ENCODE measurements around the gene DNAJC27.

The DNAJC27 gene

DNA sequence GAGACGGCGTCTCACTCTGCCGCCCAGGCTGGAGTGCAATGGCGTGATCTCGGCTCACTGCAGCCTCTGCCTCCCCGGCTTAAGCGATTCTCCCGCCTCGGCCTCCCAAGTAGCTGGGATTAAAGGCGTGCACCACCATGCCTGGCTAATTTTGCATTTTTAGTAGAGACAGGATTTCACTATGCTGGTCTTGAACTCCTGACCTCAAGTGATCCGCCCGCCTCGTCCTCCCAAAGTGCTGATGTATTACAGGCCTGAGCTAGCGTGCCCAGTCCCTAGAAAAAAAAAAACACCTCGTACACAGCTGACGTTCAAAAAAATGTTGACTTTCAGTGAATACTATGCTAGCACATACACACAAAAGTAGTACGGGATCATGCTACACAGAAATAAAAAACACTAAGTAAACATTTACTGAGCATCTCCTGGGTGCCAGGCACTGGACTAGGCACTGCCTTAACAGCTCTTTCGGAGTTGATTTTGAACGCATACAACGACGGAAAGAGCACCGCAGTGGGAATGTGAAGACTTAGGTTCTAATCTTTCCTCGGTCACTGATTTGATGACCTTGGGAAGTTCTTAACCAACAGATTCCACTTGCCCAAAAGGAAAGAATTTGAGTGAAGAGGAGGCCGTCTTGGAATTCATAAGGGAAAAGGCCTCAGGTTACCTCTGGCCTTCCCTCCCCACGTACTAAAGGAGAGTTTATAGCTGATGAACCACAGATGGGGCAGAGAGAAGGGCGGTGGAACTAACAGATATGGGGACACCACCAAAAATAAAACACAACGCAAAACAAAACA lies 1.1 kb downstream of the DNAJC27 start:
- DNase-seq: peak; percentile 37

DNA sequence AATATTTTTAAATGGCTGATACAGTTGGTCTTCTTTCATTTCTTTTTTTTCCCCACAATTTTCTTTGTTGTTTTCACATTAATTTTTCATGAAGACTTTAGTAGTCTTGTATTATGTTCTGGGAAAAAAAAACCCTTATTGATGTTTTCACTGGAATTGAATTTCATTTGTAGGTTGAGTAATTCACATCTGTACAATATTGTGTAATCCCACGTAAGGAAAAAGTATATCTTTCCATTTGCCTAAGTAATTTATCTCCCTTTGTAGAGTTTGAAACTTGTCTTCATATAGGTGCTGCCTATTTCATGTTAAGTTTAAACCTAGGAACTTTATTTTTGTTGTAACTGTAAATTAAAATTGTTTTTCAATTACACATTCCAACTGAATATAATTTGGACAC lies 2.0 kb downstream of the DNAJC27 start:
- DNase-seq: no peak

DNA sequence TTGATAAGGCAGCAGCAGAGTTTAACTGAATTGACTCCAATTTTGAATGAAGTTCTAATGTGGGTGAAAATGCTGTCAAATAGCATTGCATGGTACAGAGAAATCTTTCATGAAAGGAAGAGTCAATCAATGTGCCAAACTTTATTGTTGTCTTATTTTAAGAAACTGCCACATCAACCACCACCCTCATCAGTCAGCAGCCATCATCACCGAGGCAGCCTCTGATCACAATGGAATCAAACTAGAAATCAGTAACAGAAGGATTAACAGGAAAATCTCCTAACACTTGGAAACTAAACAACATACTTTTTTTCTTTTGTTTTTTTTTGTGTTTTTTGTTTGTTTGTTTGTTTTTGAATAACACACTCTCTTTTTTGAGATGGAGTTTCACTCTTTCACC lies 9.9 kb downstream of the DNAJC27 start:
- no peak for DNase-seq

DNA sequence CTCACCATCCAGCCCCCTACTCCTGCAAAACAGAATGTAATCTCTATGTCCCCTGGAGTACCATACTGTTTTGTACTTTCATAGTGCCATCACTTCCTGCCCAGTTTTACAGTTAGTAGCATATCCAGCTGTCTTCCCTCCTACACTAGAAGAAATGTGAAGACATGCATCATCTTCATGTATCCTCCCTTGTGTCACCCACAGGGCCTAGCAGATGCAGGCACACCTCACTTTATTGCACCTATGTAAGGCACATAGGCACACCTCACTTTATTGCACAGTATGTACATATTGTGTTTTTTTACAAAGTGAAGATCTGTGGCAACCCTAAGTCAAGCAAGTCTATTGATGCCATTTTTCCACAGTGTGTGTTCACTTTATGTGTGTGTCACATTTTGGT lies 12.0 kb downstream of the DNAJC27 start:
- no peak for DNase-seq

DNA sequence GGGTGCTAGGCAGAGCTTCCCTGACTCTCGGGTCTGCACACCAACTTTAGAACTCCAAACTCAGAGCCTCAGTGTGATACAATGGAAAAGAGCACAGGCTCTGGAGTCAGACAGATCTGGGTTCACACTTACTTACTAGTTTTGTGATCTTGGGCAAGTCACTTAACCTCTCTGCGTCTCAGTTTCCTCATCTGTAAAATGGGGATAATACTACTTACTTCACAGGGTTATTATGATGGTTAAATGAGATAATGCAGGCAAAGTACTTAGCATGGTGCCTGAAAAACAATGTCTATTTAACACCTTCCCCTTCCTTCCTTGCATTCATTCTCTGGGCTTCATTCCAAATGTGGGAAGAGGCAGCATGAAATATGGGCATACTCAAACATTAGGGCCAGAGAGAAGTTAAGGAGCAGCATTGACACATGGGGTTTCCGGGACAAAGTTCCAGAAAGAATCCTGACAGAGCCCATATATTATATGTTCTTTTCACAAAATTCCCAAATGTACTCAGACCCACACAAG lies 13.3 kb downstream of the DNAJC27 start:
- DNase-seq: no peak

DNA sequence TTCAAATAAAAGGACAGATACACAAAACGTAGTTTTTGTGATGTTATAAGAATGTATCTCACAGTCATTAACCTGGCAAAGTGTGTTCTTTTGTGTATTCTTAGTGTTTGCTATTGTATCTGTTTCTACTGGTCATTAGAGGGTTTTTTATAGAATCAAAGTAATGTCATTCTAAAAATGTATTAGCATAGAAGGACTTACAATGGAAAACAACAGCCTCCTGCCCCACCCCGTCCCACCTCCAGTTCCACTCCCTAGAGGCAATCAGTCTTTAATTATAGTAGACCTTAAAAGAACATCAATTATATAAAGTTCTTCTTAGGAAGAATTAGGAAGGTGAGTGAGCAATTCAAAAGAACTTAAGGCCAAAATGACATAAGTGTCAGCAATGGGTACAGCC lies 13.8 kb downstream of the DNAJC27 start:
- DNase-seq: no peak

DNA sequence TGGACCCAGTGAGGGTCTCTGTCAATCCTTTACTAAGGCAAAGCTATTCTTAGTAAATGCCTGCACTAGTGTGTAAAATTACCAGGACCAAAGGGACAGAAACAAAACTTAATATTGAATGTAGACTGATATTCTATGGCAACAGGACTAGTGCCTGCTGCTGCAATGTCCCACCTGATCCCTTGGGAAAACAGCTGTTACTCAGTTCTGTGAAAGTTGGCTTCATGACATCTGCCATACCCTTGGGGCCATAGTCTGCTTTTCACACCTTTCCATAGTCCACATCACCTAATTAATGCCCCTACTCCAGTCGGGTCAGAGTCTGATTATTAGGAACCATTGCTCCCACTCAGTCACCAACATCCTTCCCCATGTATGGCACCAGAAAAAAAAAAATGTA lies 14.5 kb downstream of the DNAJC27 start:
- DNase-seq: no peak

DNA sequence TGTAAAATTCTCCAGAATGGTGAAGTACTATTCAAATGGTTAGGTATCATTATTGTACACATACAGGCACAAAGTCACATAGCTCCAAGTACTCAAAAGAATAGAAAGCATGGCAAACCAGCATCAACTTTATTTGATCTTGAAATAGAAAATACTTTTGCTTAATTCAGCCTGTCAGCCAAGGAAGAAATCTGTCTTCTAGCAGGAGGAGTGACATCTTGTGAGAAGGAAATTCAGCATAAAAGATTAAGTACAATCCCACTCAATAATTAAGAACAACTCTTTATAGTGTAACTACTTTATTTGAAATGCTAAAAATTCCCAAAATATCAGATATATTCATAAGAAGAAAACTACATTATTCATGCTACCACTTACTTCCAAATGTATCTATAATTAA lies 15.8 kb downstream of the DNAJC27 start:
- DNase-seq: no peak

DNA sequence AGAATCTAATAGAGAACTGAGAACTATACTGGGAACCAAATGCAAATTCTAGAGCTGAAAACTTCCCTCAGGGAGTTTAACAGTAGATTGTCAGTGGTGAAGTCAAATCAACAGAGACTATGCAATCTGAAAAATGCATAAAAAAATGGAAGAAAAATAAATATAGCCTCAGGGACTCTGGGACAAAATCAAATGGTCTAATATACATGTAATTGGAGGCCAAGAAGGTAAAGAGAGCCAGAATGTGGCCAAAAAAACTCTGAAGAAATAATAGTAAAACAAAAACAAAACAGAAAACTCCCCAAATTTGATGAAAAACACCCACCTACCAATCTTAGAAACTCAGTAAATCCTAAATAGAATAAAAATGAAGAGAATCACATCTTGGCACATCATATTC lies 16.5 kb downstream of the DNAJC27 start:
- no peak for DNase-seq

DNA sequence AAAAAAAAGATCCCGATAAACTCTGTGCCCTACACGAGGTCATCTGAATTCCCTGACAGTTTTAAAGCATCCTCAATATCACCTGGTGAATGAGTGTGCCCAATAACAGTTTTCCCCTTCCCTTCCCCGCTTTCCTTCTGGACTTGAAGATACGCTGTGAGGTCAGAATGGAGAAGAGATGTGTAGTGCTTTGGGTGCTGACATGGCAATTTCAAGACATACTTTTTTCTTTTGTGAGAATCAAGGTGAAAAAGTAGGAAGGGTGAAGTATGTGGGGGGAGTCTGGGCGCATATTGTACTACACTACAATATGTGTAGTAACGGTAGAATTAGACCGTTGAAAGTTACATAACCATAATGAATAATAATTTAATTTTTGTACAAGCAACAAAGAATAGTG lies 21.7 kb downstream of the DNAJC27 start:
- DNase-seq: no peak

DNA sequence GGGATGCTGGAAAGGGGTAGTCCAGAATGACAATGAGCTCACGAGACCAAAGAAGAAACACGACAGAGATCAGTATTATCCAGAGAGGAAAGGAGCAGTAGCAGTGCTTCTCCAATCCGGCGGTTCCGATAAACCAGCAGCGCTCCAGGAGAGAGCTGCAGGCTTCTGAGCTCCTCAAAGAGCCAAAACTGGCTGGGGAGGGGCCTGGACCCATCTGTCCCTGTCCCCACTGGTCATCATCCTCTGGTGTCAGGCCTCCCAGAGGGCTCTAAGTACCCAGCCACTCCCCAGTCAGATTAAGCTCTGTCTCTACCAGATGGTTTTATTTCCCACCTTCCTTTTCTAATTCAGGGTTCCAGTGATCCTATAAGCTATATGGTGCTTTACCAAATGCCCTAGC lies 23.2 kb downstream of the DNAJC27 start:
- no peak for DNase-seq

DNA sequence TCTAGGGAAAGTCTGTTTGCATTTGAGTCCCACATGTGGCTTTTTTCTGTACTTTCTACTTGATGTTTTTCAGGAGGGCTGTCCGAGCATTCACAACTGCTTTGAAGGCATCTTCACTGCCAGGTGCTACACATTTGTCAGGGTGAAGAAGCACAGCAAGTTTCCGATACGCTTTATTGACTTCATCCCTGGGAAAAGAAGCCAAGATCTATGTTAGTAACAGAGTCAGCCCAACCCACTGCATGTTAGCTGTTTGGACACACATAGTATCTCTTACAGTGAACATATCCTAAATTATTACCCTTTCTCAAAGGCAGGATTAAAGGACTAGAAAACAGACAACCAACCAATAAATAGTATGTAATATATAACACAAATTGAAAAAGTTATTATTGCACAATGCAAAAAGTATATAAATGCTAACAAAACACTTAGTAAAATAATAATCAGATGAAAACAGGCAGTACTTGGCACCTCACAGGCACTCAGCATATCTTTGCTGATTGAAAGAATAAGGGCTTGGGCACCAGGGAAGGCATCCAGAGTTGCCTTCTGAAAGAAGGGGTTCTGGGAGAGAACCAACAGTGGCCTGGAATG lies 24.1 kb downstream of the DNAJC27 start:
- DNase-seq: no peak

DNA sequence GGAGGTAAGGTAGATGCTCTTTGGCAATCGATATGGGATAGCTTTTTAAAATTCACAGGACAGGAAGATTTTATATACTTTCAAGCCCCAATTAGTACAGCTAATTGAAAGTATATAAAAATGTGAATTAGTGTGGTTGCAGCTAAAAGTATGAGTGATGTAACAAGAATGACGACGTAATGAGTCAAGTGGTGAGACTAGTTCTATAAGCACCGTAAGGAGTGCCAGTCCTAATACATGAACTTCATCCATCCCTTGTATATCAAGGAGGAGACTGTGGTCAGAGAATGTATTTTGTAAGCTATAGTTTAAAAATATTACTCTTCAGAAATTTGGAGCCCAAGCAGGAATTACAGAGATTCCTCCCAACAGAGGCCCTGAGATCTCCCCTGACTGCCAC lies 25.8 kb downstream of the DNAJC27 start:
- peak; percentile 24 for DNase-seq

DNA sequence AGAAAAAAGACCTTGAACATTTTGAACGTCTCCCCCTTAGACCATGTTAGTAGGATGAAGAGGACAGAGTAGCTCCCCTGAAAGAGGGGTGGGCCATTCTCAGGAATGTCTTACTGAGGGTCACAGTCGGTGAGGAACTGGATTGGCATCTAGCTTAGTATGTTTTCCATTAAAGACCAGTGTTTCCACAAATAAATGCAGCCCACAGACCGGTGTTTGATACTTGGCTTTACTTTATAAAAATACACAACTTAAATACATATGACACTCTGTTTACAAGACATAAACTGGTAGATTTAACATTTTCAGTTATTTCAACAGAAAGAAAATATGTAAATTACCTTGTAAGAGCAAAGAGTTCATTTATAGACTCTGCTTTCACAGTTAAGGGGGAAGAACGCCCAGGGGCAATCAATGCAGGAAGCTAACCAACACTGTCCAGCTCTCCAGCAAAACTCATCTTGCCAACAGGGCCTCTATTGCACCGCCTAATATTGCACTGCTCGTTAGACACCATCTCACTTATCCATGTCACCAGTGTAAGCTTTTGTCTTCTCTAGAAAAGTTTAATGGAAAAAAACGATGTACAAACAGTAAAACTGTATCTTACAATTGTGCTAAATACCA lies 28.2 kb downstream of the DNAJC27 start:
- DNase-seq: no peak

DNA sequence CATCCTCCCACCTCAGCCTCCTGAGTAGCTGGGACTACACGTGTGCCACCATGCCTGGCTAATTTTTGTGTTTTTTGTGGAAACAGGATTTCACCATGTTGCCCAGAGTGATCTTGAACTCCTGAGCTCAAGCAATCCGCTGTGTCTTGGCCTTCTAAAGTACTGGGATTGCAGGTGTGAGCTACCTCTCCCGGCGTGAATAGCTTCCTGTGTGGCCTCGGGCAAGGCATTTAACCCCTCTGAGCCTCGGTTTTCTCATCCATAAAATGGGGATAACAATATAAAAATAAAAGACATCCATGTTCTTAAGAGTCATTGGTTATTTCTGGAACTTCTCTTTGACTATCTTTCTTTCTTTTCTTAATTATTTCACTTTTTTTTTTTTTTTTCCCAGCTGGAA lies 32.4 kb downstream of the DNAJC27 start:
- DNase-seq: no peak

DNA sequence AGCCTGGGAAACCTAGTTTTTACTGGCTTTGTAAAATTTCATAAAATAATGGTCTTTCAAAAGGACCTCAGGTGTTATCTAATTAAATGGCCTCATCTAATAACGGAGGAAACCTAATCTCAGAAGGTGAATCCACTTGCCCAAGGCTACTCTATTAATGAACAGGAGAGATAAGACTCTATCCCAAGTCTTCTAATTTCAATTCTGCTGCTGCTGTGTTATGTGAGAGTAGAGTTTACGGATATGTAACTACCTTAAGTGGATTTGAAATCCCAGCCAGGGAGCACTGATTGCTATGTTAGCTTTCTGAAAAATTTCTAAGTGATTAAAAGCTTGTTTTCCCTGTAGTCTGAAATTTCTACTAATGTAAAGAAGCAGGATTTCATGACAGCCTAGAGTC lies 34.5 kb downstream of the DNAJC27 start:
- DNase-seq: no peak

DNA sequence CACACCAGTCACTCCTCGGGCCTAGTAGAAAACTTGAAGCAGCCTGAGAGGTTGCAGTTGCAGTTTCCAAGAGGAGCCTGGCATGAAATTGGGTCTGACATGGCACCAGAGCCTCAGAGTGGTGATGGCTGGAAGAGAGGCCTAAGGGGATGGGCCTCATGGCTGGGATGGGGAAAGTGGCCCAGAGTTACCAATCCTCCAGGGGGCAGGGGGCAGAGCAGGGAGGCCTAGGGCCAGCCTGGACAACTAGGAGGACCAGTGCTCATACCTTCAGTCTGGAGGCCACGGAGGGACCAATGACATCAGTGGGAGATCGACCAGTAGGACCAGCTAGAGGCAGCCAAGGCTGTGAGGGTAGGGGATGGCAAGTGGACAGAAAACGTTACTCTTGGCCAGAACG lies 36.6 kb downstream of the DNAJC27 start:
- no peak for DNase-seq

DNA sequence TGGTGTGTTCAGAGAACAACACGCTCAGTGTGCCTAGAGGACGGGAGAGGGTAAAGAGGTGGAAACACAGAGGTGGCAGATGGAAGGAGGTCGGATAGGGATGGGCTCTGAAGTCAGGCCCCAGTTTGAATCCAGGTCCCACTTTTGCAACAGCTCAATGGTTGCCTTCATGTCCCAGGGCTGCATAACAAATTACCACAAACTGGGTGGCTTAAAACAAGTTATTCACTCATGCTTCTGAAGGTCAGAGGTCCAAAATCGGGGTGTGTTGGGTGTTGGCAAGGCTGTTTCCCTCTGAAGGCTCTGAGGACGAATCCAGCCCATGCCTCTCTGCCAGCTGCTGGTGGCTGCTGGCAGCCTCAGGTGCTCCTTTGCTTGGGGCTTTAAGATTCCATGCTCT lies 39.0 kb downstream of the DNAJC27 start:
- DNase-seq: no peak

DNA sequence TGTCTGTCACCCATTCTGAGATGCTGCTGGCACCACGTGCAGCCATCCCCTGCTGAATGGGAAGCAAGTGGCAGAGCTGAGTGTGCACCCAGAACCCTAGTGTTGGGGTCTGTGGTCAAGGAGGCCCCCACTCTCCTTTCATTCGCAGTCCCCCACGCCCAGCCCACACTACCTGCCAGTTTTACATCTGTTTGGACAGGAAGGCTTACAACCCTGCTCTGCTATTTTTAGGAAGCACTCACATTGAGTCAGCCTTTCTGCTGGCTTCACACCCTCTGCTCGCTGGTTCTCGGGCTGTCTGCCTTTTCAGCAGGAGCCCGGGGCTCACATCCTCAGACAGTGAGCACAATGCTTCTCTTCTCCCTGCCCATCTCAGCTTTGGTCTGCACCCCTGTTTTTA lies 41.0 kb downstream of the DNAJC27 start:
- DNase-seq: no peak

DNA sequence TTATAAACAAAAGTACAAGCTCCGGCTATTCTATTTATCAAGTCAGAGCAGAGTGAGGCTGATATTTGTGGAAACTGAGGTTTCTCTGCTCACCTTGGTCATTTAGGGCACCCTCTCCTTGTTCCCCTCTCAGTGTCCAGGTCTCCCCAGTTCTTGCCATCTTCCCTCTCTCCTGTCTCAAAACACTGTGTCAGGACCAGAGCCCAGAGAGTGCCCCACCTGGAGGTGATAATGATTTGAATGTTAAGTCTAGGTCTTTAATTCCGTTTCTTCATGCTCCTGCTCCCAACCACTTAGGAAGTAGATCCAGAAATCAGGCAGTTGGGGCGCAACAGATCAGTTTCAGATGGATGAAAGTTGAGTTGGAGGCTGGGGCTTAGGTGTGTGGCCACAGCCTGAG lies 42.5 kb downstream of the DNAJC27 start:
- no peak for DNase-seq

DNA sequence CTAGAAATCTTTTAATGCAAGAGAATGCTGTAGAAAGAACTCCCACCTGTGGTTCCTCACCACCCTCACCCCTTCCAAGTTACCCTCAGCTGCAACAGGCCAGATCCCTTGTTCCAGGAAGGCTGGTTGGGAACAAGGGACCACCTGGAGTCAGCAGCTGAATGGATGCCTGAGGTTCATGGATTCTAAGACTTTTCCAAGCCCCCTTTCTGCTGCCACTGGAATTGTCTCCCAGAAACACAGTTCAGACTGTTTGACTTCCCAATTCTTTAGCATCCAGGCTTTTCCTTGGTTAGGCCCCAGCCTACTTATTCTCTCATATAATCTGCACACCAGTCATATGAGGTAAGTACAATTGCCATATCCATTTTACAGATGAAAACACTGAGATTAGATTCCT lies 43.7 kb downstream of the DNAJC27 start:
- DNase-seq: no peak

DNA sequence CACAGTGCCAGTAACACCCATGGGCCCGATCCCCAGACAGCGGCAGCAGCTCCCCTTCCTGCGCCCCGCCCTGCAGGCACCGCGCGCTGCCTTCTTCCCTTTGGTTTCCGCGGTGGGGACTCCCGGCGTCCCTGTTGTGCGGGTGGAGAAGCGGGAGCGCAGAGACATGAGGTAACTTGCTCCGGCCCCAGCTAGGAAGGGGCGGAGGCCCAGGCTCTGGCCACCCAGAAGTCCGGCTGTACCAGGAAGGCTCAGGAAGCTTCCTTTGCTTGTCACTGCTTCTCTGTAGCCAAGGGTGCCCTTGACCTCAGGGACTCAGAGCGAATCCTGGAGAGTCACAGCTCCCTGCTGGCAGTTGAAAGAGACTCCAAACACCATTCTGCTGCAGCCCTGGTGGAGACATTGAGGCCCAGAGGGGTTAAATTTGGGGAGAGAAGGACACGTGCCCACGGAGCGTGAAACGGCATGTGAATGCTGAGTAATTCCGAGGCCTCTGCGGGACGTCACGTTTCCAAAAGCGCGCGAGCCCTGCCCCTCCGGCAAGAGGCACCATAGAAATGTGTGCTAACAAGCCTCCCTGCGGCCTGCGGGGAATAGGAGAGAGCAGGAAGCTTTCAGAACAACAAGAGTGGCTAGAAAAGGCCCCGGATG lies 45.0 kb downstream of the DNAJC27 start:
- DNase-seq: peak; percentile 36

DNA sequence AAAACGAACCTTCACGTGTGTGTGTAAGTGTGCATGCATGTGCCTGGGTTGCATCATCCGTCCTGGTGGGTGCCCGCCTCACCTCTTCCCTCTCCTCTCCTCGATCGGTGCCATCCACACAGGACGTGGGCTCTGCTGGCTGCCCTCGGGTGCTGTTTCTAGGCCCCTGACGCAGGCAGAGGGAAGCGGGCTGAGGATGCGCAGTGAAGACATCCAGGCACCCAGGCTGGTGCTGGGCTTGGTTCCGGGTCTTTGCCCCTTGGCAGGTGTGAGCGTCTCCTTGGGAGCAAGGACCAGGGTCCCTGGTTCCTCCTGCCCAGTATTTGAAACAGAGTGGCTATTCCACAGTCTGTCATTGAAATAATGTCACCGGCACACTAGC lies 45.5 kb downstream of the DNAJC27 start:
- no peak for DNase-seq

DNA sequence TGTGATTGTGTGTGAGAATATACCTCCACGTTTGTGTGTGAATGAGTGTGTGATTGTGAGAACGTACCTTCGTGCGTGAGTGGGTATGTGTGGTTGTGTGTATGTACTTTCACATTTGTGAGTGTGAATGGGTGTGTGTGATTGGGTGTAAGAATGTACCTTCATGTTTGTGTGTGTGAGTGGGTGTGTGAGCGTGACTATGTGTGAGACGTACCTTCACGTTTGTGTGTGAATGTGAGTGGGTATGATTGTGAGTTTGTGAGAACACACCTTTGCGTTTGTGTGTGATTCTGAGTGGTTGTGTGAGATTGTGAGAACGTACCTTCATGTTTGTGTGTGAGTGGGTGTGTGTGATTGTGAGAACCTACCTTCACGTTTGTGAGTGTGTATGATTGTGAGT lies 45.9 kb downstream of the DNAJC27 start:
- DNase-seq: no peak

All from fibroblast of upper back skin (primary cell).